ENCODE measurements around the gene DCBLD1. TPM values are rescaled to one million over a fixed set of nuclear protein-coding genes. Genes with fewer than 3 reads are reported as not detected.

DCBLD1 gene
- total and polyA plus RNA-seq, 2 donors from 2014 or later, result 4.1 to 9.6 TPM

DNA sequence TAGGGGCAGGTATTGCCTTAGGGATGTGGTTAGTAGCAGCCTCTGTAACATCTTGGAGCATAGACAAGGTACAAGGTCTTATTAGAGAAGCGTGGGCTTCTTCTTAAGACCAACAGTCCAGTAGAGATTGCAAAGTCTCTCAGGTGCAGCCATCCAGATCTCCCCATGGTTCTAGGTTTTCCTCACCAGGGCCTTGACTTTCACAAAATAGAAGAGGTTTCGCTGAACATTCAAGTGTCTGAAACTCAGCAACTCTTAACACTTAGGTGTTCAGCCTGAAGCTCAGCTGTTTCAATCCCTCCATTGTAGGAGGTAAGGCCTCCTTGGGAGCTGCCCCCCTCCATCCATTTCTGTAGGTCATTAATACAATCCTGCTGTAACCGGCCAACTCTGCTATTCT is 75.5 kb downstream of the DCBLD1 start:
- intact Hi-C loops (cut with DNase I), result loop anchor here (5.0 kb wide), 1 partner anchor 111 kb away; no protein-coding TSS in a partner anchor
- Histone ChIP-seq H3K9me3 (ENCODE audit: control insufficient read depth in 2 of 3, insufficient read depth in 1 of 3, low read length in 3 of 3) (no peaks in the 10 kb centered on the region), H3K27me3 (ENCODE audit: control insufficient read depth, insufficient read depth, low read length) (no peaks in the 10 kb centered on the region), H3K9ac (ENCODE audit: low read length in 3 of 3) (no peak overlapping the region), H3K4me3 (ENCODE audit: low read length in 3 of 3) (no peak overlapping the region), H3K27ac (ENCODE audit: low read depth in 2 of 2, low read length in 2 of 2) (no peak overlapping the region), H3K4me1 (ENCODE audit: control insufficient read depth in 2 of 3, insufficient read depth in 2 of 3, low read depth in 1 of 3, low read length in 3 of 3) (no peaks in the 10 kb centered on the region), H3K36me3 (ENCODE audit: control insufficient read depth in 2 of 3, insufficient read depth in 3 of 3, low read length in 3 of 3) (peaks cover under 1 to 5% (median 2%) of the 10 kb centered on the region in 3 donors)
- peak in 2 of 5 donors; percentile 26 to 34 for DNase-seq
- no peak for TF ChIP-seq CTCF (IDR thresholded peaks at IDR 0.05; ENCODE audit: borderline replicate concordance, extremely low read depth, insufficient read depth)
- FAIRE-seq, result no peak

DNA sequence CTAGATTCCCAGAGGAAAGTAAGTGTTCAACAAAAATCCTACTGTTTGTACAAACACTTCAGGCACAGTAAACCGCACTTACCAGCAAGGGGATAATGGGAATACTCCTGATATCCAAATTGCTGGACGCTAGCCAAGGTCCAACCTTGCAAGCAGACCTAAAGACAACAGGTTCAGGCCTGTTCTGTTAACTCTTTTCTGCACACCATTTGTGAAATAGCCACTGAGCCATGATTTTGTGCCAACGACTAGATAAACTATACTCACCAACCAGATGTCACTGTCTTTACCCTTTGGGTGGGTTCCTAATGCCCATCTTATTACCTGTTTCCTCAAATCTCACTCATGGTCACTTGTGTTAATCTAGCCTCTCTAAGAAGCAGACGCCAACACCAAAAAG is 76.3 kb downstream of the DCBLD1 start:
- Histone ChIP-seq H3K36me3 (ENCODE audit: control insufficient read depth in 2 of 3, insufficient read depth in 3 of 3, low read length in 3 of 3) (peaks cover 2 to 8% (median 3%) of the 10 kb centered on the region in 3 donors), H3K27me3 (ENCODE audit: control insufficient read depth, insufficient read depth, low read length) (no peaks in the 10 kb centered on the region), H3K4me1 (ENCODE audit: control insufficient read depth in 2 of 3, insufficient read depth in 2 of 3, low read depth in 1 of 3, low read length in 3 of 3) (no peaks in the 10 kb centered on the region), H3K9ac (ENCODE audit: low read length in 3 of 3) (no peak overlapping the region), H3K4me3 (ENCODE audit: low read length in 3 of 3) (no peak overlapping the region), H3K27ac (ENCODE audit: low read depth in 2 of 2, low read length in 2 of 2) (no peak overlapping the region), H3K9me3 (ENCODE audit: control insufficient read depth in 2 of 3, insufficient read depth in 1 of 3, low read length in 3 of 3) (no peaks in the 10 kb centered on the region)
- FAIRE-seq (no peak), DNase-seq (no peak)
- no peak for TF ChIP-seq CTCF (IDR thresholded peaks at IDR 0.05; ENCODE audit: borderline replicate concordance, extremely low read depth, insufficient read depth)
- intact Hi-C loops (cut with DNase I), result loop anchor here (5.0 kb wide), 1 partner anchor 112 kb away; no protein-coding TSS in a partner anchor

GRCh38 chr6:117559299-117559698 is 76.8 kb downstream of the DCBLD1 start:
- Histone ChIP-seq H3K27ac (ENCODE audit: low read depth in 2 of 2, low read length in 2 of 2) (no peak overlapping the region), H3K27me3 (ENCODE audit: control insufficient read depth, insufficient read depth, low read length) (no peaks in the 10 kb centered on the region), H3K9me3 (ENCODE audit: control insufficient read depth in 2 of 3, insufficient read depth in 1 of 3, low read length in 3 of 3) (no peaks in the 10 kb centered on the region), H3K9ac (ENCODE audit: low read length in 3 of 3) (no peak overlapping the region), H3K36me3 (ENCODE audit: control insufficient read depth in 2 of 3, insufficient read depth in 3 of 3, low read length in 3 of 3) (peaks cover 2 to 8% (median 3%) of the 10 kb centered on the region in 3 donors), H3K4me3 (ENCODE audit: low read length in 3 of 3) (no peak overlapping the region), H3K4me1 (ENCODE audit: control insufficient read depth in 2 of 3, insufficient read depth in 2 of 3, low read depth in 1 of 3, low read length in 3 of 3) (no peaks in the 10 kb centered on the region)
- FAIRE-seq (no peak), DNase-seq (no peak)
- no peak for TF ChIP-seq CTCF (IDR thresholded peaks at IDR 0.05; ENCODE audit: borderline replicate concordance, extremely low read depth, insufficient read depth)
- intact Hi-C loops (cut with DNase I), result loop anchor here (5.0 kb wide), 1 partner anchor 112 kb away; no protein-coding TSS in a partner anchor

- Histone ChIP-seq H3K27ac (ENCODE audit: low read depth in 2 of 2, low read length in 2 of 2) (no peak overlapping the region), H3K27me3 (ENCODE audit: control insufficient read depth, insufficient read depth, low read length) (no peaks in the 10 kb centered on the region), H3K4me3 (ENCODE audit: low read length in 3 of 3) (no peak overlapping the region), H3K4me1 (ENCODE audit: control insufficient read depth in 2 of 3, insufficient read depth in 2 of 3, low read depth in 1 of 3, low read length in 3 of 3) (no peaks in the 10 kb centered on the region), H3K9ac (ENCODE audit: low read length in 3 of 3) (no peak overlapping the region), H3K9me3 (ENCODE audit: control insufficient read depth in 2 of 3, insufficient read depth in 1 of 3, low read length in 3 of 3) (no peaks in the 10 kb centered on the region), H3K36me3 (ENCODE audit: control insufficient read depth in 2 of 3, insufficient read depth in 3 of 3, low read length in 3 of 3) (peaks cover 2 to 19% (median 11%) of the 10 kb centered on the region in 3 donors)
- intact Hi-C loops (cut with DNase I), result no loop called here
- FAIRE-seq, result no peak
- no peak for DNase-seq
- TF ChIP-seq CTCF (IDR thresholded peaks at IDR 0.05; ENCODE audit: borderline replicate concordance, extremely low read depth, insufficient read depth), result no peak
Observed at GRCh38 chr6:117561128-117561527, 78.7 kb downstream of the DCBLD1 start.

All from kidney (tissue), 14 donors.